ENCODE measurements around the gene UBE2G2.

DNA sequence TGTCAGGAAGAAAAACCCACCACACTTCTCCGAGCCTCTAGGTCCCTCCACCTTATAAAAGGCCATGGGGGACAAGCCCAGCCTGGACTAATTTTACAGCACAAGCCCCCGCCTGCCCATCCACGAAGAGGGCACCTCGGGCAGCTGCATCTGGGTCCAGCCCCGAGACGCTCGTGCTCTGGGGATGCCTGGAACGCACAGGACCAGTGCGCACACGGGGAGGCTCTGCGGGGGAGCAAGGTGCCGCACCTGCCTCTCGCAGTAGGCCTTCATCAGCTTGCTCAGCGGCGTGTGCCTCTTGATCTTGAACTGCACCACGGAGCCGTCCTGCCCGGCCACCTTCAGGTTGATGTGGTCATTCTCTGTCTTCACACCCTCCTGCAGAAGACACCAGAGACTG lies 12.1 kb upstream of the UBE2G2 start:
- no peak for TF ChIP-seq POLR2A (IDR thresholded peaks at IDR 0.05)
- TF ChIP-seq CTCF (IDR thresholded peaks at IDR 0.05), result no peak

Data from heart left ventricle (tissue), 13 donors.